SH-SY5Y (cell line): Measurements from ENCODE around the gene LSM14A.

Experiments
- GATA2 ChIP-seq: IDR thresholded peaks from 2 replicates; pipeline ENCODE4 v1.6.1; 2011; ENCODE audit warnings: mild to moderate bottlenecking, low read depth, low read length
- GATA3 ChIP-seq: IDR thresholded peaks from 2 replicates; pipeline ENCODE4 v1.6.1; 2011; ENCODE audit warnings: low read depth, mild to moderate bottlenecking, low read length, moderate library complexity

DNA sequence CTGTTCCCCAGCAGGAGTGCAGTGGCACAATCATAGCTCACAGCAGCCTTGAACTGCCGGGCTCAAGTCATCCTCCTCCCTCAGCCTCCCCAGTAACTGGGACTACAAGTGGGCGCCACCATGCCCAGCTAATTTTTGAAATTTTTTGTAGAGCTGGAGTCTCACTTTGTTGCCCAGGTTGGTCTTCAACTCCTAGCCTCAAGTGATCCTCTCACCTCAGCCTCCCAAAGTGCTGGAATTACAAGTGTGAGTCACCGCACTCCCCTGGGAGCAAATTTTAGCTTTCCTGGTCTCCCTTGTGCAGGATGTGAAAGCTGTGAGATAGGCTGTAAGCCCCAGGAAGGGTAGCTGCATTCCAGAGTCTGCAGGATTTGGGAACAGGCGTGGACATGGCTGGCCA, 76.6 kb downstream of the LSM14A start:
- no peak for TF ChIP-seq GATA2
- no peak for TF ChIP-seq GATA3
